Activated CD4-positive, alpha-beta T cell treated with anti-CD3 and anti-CD28 coated beads, Interleukin-2, amount 50 U/mL, for 4 hours (primary cell): ENCODE results near the gene LRRN2.
"Not testable (repeated sequence)": the region's sequence is repeated elsewhere in the genome, so short reads cannot be mapped to it uniquely, and the experiment has no call there.

Source experiments
- DNase-seq, 2 experiments: peaks; one replicate each; pipeline ENCODE4 v3.0.0-alpha.2; 2020

Gene LRRN2

GRCh38 chr1:204658295-204658694 lies 27.2 kb downstream of the LRRN2 start:
- DNase-seq = no peak

- no peak for DNase-seq
Observed at GRCh38 chr1:204653590-204654340, 31.8 kb downstream of the LRRN2 start.

- no peak for DNase-seq
Observed at GRCh38 chr1:204652497-204652896, 33.0 kb downstream of the LRRN2 start.

- no peak for DNase-seq
Observed at GRCh38 chr1:204651843-204652421, 33.6 kb downstream of the LRRN2 start.

- DNase-seq = no peak
Observed at GRCh38 chr1:204650911-204651570, 34.5 kb downstream of the LRRN2 start.

- no peak for DNase-seq
Observed at GRCh38 chr1:204649721-204650521, 35.6 kb downstream of the LRRN2 start.

GRCh38 chr1:204648576-204648975 lies 37.0 kb downstream of the LRRN2 start:
- no peak for DNase-seq

- DNase-seq = no peak
Observed at GRCh38 chr1:204647805-204648153, 37.8 kb downstream of the LRRN2 start.

GRCh38 chr1:204647114-204647804 lies 38.3 kb downstream of the LRRN2 start:
- DNase-seq = no peak

- no peak for DNase-seq
Observed at GRCh38 chr1:204645666-204646065, 39.9 kb downstream of the LRRN2 start.

GRCh38 chr1:204645251-204645650 lies 40.3 kb downstream of the LRRN2 start:
- DNase-seq = no peak

GRCh38 chr1:204643503-204643902 lies 42.0 kb downstream of the LRRN2 start:
- no peak for DNase-seq

GRCh38 chr1:204641936-204642335 lies 43.6 kb downstream of the LRRN2 start:
- no peak for DNase-seq

GRCh38 chr1:204641455-204641854 lies 44.1 kb downstream of the LRRN2 start:
- DNase-seq = no peak

GRCh38 chr1:204640578-204640977 lies 45.0 kb downstream of the LRRN2 start:
- DNase-seq = no peak

GRCh38 chr1:204634260-204634910 lies 51.2 kb downstream of the LRRN2 start:
- no peak for DNase-seq

- DNase-seq = no peak
Observed at GRCh38 chr1:204633665-204634064, 51.9 kb downstream of the LRRN2 start.

- DNase-seq = no peak
Observed at GRCh38 chr1:204630132-204630905, 55.2 kb downstream of the LRRN2 start.

- DNase-seq = not testable (repeated sequence)
Observed at GRCh38 chr1:204629459-204629858, 56.1 kb downstream of the LRRN2 start.

GRCh38 chr1:204628868-204629267 lies 56.7 kb downstream of the LRRN2 start:
- no peak for DNase-seq

- DNase-seq = no peak
Observed at GRCh38 chr1:204627436-204627835, 58.1 kb downstream of the LRRN2 start.
